ENCODE results near the gene STYXL1.

Gene STYXL1

DNA sequence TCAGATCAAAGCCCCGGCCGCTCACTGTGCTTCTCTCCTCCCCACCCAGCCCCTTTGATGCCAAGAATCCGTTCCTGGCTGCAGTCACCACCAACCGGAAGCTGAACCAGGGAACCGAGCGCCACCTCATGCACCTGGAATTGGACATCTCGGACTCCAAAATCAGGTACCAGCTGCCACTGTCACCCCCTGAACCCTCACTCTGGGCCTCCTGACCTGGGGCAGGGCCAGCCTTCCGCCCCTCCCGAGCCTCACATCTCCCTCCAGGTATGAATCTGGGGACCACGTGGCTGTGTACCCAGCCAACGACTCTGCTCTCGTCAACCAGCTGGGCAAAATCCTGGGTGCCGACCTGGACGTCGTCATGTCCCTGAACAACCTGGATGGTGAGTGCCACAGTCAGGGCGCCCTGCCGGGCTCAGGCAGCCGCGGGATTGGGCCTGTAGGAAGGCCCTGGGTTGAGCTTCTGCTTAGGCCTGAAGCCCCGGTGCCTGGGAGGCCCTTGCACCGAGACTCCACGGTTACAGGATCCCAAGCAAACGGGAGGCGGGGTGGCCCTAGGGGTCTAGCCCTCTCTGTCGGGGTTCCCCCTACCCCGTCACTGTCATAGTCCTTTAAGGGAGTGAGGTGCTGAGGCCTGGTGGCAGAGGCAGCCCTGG is 64.2 kb downstream of the STYXL1 start:
- no peak overlapping the region for H3K27ac ChIP-seq
- TF ChIP-seq, protein P1, sequence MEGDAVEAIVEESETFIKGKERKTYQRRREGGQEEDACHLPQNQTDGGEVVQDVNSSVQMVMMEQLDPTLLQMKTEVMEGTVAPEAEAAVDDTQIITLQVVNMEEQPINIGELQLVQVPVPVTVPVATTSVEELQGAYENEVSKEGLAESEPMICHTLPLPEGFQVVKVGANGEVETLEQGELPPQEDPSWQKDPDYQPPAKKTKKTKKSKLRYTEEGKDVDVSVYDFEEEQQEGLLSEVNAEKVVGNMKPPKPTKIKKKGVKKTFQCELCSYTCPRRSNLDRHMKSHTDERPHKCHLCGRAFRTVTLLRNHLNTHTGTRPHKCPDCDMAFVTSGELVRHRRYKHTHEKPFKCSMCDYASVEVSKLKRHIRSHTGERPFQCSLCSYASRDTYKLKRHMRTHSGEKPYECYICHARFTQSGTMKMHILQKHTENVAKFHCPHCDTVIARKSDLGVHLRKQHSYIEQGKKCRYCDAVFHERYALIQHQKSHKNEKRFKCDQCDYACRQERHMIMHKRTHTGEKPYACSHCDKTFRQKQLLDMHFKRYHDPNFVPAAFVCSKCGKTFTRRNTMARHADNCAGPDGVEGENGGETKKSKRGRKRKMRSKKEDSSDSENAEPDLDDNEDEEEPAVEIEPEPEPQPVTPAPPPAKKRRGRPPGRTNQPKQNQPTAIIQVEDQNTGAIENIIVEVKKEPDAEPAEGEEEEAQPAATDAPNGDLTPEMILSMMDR (conservative IDR thresholded peaks at IDR 0.05) = no peak
- no peak for TF ChIP-seq ZFX (IDR thresholded peaks at IDR 0.05)

DNA sequence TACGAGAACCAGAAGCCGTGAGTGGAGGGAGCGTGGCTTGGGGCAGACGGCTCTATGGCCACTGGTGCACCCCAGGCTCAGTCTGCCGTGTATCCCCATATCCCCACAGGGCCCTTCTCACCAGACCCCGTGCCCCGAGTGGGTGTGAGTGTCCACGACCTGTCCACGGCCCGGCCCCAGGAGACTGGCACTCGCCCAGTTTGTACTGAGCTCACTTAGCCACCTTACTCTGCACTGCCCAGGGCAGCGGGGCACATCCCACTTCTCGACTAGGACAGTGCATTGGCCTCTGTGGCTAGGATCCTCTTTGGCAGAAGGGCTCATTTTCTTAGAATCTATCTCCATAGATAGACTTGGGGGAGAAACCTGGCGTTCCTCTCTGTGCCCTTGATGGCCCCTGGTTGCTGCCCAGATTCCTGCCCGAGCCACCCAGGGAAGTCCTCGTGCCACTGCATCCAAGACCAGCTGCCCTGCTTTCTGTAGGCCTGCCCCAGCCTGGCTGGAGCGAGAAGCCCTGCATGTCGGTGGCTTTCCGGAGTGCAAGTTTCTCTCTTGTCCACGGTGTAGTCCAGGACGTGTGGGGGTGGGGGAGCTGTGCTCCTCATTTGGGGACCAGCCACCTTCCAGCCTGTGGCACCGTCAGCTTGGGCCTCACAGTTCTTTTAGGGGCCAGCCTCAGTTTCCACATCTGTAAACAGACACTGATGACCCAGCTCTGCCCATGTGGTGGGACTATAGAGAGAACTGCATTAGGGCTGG is 65.3 kb downstream of the STYXL1 start:
- TF ChIP-seq, protein P1 (conservative IDR thresholded peaks at IDR 0.05) = no peak
- TF ChIP-seq ZFX (IDR thresholded peaks at IDR 0.05) = no peak
- no peak overlapping the region for H3K27ac ChIP-seq

- H3K27ac ChIP-seq = no peak overlapping the region
- TF ChIP-seq, protein P1 (conservative IDR thresholded peaks at IDR 0.05) = no peak
- no peak for TF ChIP-seq ZFX (IDR thresholded peaks at IDR 0.05)
These were observed 66.1 kb downstream of the STYXL1 start for GRCh38 chr7:75981453-75982305.

- H3K27ac ChIP-seq = no peak overlapping the region
- no peak for TF ChIP-seq ZFX (IDR thresholded peaks at IDR 0.05)
- TF ChIP-seq, protein P1 (conservative IDR thresholded peaks at IDR 0.05) = no peak
These were observed 66.7 kb downstream of the STYXL1 start for GRCh38 chr7:75981203-75981452.

GRCh38 chr7:75980430-75981202 is 67.2 kb downstream of the STYXL1 start:
- no peak overlapping the region for H3K27ac ChIP-seq
- TF ChIP-seq, protein P1 (conservative IDR thresholded peaks at IDR 0.05) = no peak
- TF ChIP-seq ZFX (IDR thresholded peaks at IDR 0.05) = no peak

DNA sequence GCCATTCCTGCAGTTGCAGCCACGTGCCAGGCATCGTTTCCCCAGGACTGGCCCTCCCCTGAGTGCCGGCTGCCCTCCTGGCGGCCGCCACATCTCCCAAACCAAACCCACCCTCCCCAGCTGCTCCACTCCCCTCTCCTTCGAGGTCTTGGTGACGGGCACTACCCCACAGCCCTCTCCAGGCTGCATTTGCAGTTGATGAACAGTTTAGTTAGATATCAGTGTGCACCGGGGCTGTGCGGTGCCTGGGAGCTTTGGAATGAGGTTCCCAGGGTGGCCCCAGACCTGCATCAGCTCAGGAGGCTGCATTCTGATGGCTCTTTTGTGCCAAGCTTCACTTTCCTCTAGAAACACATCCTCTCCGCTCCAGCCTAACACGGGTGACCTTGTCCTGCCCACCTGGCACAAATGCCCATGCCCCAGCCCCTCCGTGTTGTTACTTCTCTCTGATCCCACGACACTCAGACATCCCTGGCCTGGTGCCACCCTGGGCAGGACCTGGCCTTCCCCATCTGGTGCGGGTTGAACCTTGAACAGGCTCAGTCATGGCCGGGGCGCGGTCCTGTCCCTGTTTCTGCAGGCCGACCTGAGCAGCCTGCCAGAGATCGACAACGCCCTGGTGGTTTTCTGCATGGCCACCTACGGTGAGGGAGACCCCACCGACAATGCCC is 67.9 kb downstream of the STYXL1 start:
- no peak overlapping the region for H3K27ac ChIP-seq
- TF ChIP-seq, protein P1 (conservative IDR thresholded peaks at IDR 0.05) = no peak
- no peak for TF ChIP-seq ZFX (IDR thresholded peaks at IDR 0.05)

Data from C4-2B (cell line).